Measurements from ENCODE around the gene FGF11. TPM values are rescaled to one million over a fixed set of nuclear protein-coding genes. Genes with fewer than 3 reads are reported as not detected.

The FGF11 gene
- total RNA-seq, 2 donors from 2014 or later = 2.1 TPM; not detected in 1

DNA sequence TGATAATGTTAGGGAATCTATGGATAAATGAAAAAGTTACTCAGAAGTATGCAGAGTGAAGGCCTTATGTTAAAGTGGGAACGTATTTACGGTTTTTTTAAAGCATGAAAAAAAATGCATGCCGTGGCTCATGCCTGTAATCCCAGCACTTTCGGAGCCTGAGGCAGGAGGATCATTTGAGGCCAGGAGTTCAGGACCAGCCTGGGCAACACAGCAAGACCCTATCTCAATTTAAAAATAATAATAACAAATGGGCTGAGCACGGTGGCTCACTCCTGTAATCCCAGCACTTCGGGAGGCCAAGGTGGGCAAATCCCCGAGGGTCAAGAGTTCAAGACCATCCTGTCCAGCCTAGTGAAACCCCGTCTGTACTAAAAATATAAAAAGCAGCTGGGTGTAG lies 50.8 kb downstream of the FGF11 start:
- intact Hi-C loops (cut with DNase I) = no loop called here
- Histone ChIP-seq H3K4me3 (no peak overlapping the region), H3K4me1 (peaks cover 57% of the 10 kb centered on the region), H3K27me3 (no peaks in the 10 kb centered on the region), H3K27ac (no peak overlapping the region), H3K36me3 (replicated peaks in 1 of 2; ENCODE audit: insufficient read depth in 1 of 2, low read depth in 2 of 2) (no peaks in the 10 kb centered on the region), H3K9me3 (no peaks in the 10 kb centered on the region)
- ATAC-seq (no peak), DNase-seq (no peak)
- 73% methylated on average over 8 of the region's 8 CpGs for WGBS, 2 donors
- no peak for TF ChIP-seq POLR2A (IDR thresholded peaks at IDR 0.05)
- TF ChIP-seq, protein P1, sequence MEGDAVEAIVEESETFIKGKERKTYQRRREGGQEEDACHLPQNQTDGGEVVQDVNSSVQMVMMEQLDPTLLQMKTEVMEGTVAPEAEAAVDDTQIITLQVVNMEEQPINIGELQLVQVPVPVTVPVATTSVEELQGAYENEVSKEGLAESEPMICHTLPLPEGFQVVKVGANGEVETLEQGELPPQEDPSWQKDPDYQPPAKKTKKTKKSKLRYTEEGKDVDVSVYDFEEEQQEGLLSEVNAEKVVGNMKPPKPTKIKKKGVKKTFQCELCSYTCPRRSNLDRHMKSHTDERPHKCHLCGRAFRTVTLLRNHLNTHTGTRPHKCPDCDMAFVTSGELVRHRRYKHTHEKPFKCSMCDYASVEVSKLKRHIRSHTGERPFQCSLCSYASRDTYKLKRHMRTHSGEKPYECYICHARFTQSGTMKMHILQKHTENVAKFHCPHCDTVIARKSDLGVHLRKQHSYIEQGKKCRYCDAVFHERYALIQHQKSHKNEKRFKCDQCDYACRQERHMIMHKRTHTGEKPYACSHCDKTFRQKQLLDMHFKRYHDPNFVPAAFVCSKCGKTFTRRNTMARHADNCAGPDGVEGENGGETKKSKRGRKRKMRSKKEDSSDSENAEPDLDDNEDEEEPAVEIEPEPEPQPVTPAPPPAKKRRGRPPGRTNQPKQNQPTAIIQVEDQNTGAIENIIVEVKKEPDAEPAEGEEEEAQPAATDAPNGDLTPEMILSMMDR (IDR thresholded peaks at IDR 0.05) = no peak

DNA sequence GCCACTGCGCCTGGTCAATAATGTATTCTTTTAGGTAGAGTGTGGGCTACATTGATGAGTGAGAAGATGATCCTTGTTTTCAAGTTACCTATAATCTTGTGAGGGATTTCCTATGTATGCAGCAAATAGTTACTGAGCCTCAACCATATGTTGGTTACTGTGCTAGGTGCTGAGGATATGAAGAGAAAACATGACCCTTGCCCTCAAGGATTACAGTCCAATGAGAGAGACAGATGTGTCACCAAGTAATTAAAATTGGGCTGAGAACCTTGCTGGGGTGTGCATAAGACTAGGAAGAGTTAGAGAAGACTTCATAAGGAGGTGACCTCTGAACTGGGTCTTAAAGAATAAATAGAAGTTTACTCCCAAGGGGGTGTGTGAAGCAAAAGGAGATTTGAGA lies 52.3 kb downstream of the FGF11 start:
- H3K9me3 ChIP-seq = no peaks in the 10 kb centered on the region
- intact Hi-C loops (cut with DNase I) = no loop called here
- no peaks in the 10 kb centered on the region for H3K27me3 ChIP-seq
- no peak overlapping the region for H3K4me3 ChIP-seq
- H3K27ac ChIP-seq = no peak overlapping the region
- peaks cover 45% of the 10 kb centered on the region for H3K4me1 ChIP-seq
- TF ChIP-seq POLR2A (IDR thresholded peaks at IDR 0.05) = no peak
- TF ChIP-seq, protein P1 (IDR thresholded peaks at IDR 0.05) = no peak
- ATAC-seq = no peak
- 100% methylated on average over 1 of the region's 1 CpG for WGBS, 2 donors
- peaks cover under 1 to 3% of the 10 kb centered on the region in 2 donors for H3K36me3 ChIP-seq (replicated peaks in 1 of 2; ENCODE audit: insufficient read depth in 1 of 2, low read depth in 2 of 2)
- no peak for DNase-seq

DNA sequence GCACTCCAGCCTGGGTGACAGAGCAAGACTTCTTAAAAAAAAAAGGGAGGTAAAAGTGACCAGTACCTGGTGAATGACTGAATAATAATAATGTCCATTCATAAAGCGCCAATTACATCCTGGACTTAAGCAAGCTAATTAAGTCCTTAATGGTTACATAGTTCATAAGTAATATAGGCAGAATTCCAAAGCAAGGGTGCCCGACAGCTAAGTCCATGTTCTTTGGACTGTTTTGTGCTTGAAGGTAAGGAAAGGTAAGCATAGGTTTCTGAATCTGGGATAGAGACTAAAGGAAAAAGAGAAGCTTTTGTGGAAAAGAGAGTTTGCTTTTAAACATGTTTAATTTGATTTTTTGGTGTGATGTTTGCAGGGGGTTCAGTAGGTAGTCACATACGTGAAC lies 54.6 kb downstream of the FGF11 start:
- Histone ChIP-seq H3K36me3 (replicated peaks in 1 of 2; ENCODE audit: insufficient read depth in 1 of 2, low read depth in 2 of 2) (peaks cover 18 to 25% of the 10 kb centered on the region in 2 donors), H3K27ac (no peak overlapping the region), H3K27me3 (no peaks in the 10 kb centered on the region), H3K4me3 (no peak overlapping the region), H3K9me3 (no peaks in the 10 kb centered on the region), H3K4me1 (peaks cover 26% of the 10 kb centered on the region)
- WGBS, 2 donors = 84 to 88% methylated on average over 3 of the region's 3 CpGs
- TF ChIP-seq POLR2A (IDR thresholded peaks at IDR 0.05) = no peak
- TF ChIP-seq, protein P1 (IDR thresholded peaks at IDR 0.05) = no peak
- intact Hi-C loops (cut with DNase I) = no loop called here
- no peak for ATAC-seq
- DNase-seq = no peak

Other genes with a start within 250 kb of the FGF11 start
- gene DLG4, start 219.7 kb upstream of the FGF11 start, total RNA-seq = 1 to 10 TPM; 3.6 to 9.3 TPM
- gene ACADVL, start 219.6 kb upstream of the FGF11 start, total RNA-seq = 1,000 to 10,000 TPM in 1 of 2 donors, 100 to 1,000 TPM in 1; 887 to 1,901 TPM
- gene DVL2, start 205.0 kb upstream of the FGF11 start, total RNA-seq = 10 to 100 TPM; 19.5 to 41.5 TPM
- 10 to 100 TPM; 11.9 to 15.8 TPM for gene PHF23, start 200.1 kb upstream of the FGF11 start, total RNA-seq
- 100 to 1,000 TPM; 145 to 482 TPM for gene GABARAP, start 197.1 kb upstream of the FGF11 start, total RNA-seq
- gene CTDNEP1, start 187.8 kb upstream of the FGF11 start, total RNA-seq = 10 to 100 TPM; 33.5 to 44.8 TPM
- gene ELP5, start 187.3 kb upstream of the FGF11 start, total RNA-seq = 10 to 100 TPM; 10.2 to 16.3 TPM
- gene CLDN7, start 177.0 kb upstream of the FGF11 start, total RNA-seq = 10 to 100 TPM; 72.9 to 92.3 TPM
- gene SLC2A4, start 157.8 kb upstream of the FGF11 start, total RNA-seq = 10 to 100 TPM in 1 of 2 donors, 1 to 10 TPM in 1; 1.3 to 10.5 TPM
- 1 to 10 TPM in 1 of 2 donors, under 1 TPM in 1; 0.26 to 1.3 TPM for gene YBX2, start 144.9 kb upstream of the FGF11 start, total RNA-seq
- 100 to 1,000 TPM in 1 of 2 donors, 10 to 100 TPM in 1; 97.0 to 134 TPM for gene EIF5A, start 131.9 kb upstream of the FGF11 start, total RNA-seq
- gene GPS2, start 124.2 kb upstream of the FGF11 start, total RNA-seq = 10 to 100 TPM; 71.9 to 75.8 TPM
- gene NEURL4, start 110.2 kb upstream of the FGF11 start, total RNA-seq = 10 to 100 TPM; 28.8 to 41.2 TPM
- gene ACAP1, start 103.0 kb upstream of the FGF11 start, total RNA-seq = 1 to 10 TPM in 1 of 2 donors, under 1 TPM in 1; 0.99 to 2.1 TPM
- 1 to 10 TPM; 2.6 to 5.6 TPM for gene KCTD11, start 87.3 kb upstream of the FGF11 start, total RNA-seq
- not detected for gene TMEM95, start 84.4 kb upstream of the FGF11 start, total RNA-seq
- 10 to 100 TPM; 12.7 to 15.8 TPM for gene TNK1, start 58.4 kb upstream of the FGF11 start, total RNA-seq
- 10 to 100 TPM; 13.2 to 15.8 TPM for gene PLSCR3, start 45.0 kb upstream of the FGF11 start, total RNA-seq
- gene TMEM256, start 35.4 kb upstream of the FGF11 start, total RNA-seq = 10 to 100 TPM; 14.5 to 21.8 TPM
- 1 to 10 TPM; 5.2 to 6.3 TPM for gene NLGN2, start 31.7 kb upstream of the FGF11 start, total RNA-seq
- gene SPEM1, start 19.2 kb upstream of the FGF11 start, total RNA-seq = not detected
- not detected for gene SPEM2, start 13.9 kb upstream of the FGF11 start, total RNA-seq
- not detected for gene SPEM3, start 10.7 kb upstream of the FGF11 start, total RNA-seq
- gene TMEM102, start 4.1 kb upstream of the FGF11 start, total RNA-seq = 1 to 10 TPM; 3.6 to 9.6 TPM
- gene CHRNB1, start 5.5 kb downstream of the FGF11 start, total RNA-seq = 1 to 10 TPM; 2.6 to 8.8 TPM
- 10 to 100 TPM; 30.9 to 38.2 TPM for gene ZBTB4, start 40.1 kb downstream of the FGF11 start, total RNA-seq
- not detected for gene SLC35G6, start 41.9 kb downstream of the FGF11 start, total RNA-seq
- 100 to 1,000 TPM in 1 of 2 donors, 10 to 100 TPM in 1; 36.3 to 124 TPM for gene POLR2A, start 44.9 kb downstream of the FGF11 start, total RNA-seq
- 10 to 100 TPM; 32.2 to 48.8 TPM for gene TNFSF12, start 109.5 kb downstream of the FGF11 start, total RNA-seq
- 10 to 100 TPM; 11.9 to 18.8 TPM for gene TNFSF13, start 119.2 kb downstream of the FGF11 start, total RNA-seq
- 10 to 100 TPM; 25.7 to 28.0 TPM for gene SENP3, start 122.4 kb downstream of the FGF11 start, total RNA-seq
- 10 to 100 TPM in 1 of 2 donors, 1 to 10 TPM in 1; 4.3 to 14.8 TPM for gene CD68, start 140.1 kb downstream of the FGF11 start, total RNA-seq
- 10 to 100 TPM; 27.0 to 37.6 TPM for gene MPDU1, start 144.3 kb downstream of the FGF11 start, total RNA-seq
- not detected for gene SOX15, start 150.6 kb downstream of the FGF11 start, total RNA-seq
- gene FXR2, start 175.4 kb downstream of the FGF11 start, total RNA-seq = 10 to 100 TPM; 10.2 to 10.9 TPM
- 100 to 1,000 TPM in 1 of 2 donors, 10 to 100 TPM in 1; 59.9 to 148 TPM for gene SAT2, start 188.3 kb downstream of the FGF11 start, total RNA-seq
- gene SHBG, start 190.6 kb downstream of the FGF11 start, total RNA-seq = not detected
- 1 to 10 TPM in 1 of 2 donors, under 1 TPM in 1; 0.78 to 1.3 TPM for gene ATP1B2, start 211.4 kb downstream of the FGF11 start, total RNA-seq
- gene TP53, start 248.0 kb downstream of the FGF11 start, total RNA-seq = 10 to 100 TPM; 12.2 TPM
- gene WRAP53, start 249.0 kb downstream of the FGF11 start, total RNA-seq = 1 to 10 TPM; 3.4 to 5.6 TPM

All from body of pancreas (tissue), 4 donors.